PC-3 (cell line): ENCODE data around the gene ZBTB43.

Source experiments
- EZH2 ChIP-seq: fragments of 300-600 bp; sonication (generic); IDR thresholded peaks from one replicate; pipeline ENCODE4 v1.6.1; 2017; ENCODE audit warnings: antibody characterized with exemption, mild to moderate bottlenecking, low read length; ENCODE audit not compliant: unreplicated experiment
- EZH2phosphoT487 ChIP-seq: fragments of 300-600 bp; sonication (generic); IDR thresholded peaks from 2 replicates; pipeline ENCODE4 v1.6.1; 2018; ENCODE audit warnings: mild to moderate bottlenecking, antibody characterized with exemption, low read length, borderline replicate concordance
- TF ChIP-seq, protein P1 (sequence below): fragments of 300-600 bp; sonication (generic); conservative IDR thresholded peaks from 2 replicates; pipeline ENCODE4 v1.5.1; 2017; ENCODE audit warnings: antibody characterized with exemption, low read depth, mild to moderate bottlenecking, low read length

DNA sequence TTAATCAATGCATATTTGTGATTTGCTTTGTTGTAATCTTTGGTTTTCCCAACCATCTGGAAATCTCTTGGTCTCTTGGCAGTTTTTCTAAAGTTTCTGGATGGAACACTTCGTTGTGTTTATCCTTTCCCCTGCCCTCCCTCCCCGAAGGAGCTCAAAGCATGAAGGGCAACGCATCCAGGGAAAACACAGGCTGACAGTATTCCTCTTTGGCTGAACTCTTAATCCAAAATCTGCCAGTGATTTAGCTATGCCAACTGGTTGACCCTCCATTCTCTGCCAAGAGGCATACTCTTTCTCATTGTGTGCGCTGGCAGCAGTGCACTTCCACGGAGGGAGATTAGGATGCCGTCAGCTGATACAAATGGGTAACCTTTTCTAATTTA, 76.1 kb downstream of the ZBTB43 start:
- TF ChIP-seq, protein P1, sequence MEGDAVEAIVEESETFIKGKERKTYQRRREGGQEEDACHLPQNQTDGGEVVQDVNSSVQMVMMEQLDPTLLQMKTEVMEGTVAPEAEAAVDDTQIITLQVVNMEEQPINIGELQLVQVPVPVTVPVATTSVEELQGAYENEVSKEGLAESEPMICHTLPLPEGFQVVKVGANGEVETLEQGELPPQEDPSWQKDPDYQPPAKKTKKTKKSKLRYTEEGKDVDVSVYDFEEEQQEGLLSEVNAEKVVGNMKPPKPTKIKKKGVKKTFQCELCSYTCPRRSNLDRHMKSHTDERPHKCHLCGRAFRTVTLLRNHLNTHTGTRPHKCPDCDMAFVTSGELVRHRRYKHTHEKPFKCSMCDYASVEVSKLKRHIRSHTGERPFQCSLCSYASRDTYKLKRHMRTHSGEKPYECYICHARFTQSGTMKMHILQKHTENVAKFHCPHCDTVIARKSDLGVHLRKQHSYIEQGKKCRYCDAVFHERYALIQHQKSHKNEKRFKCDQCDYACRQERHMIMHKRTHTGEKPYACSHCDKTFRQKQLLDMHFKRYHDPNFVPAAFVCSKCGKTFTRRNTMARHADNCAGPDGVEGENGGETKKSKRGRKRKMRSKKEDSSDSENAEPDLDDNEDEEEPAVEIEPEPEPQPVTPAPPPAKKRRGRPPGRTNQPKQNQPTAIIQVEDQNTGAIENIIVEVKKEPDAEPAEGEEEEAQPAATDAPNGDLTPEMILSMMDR = no peak
- no peak for TF ChIP-seq EZH2
- no peak for TF ChIP-seq EZH2phosphoT487
